GM21619 (cell line): ENCODE data around the gene CD300LG.
"Not testable (repeated sequence)": the region's sequence is repeated elsewhere in the genome, so short reads cannot be mapped to it uniquely, and the experiment has no call there.

Experiments
- ATAC-seq: cut with Tn5 transposase; IDR thresholded peaks from one replicate; pipeline ENCODE4 v1.9.1; 2021; ENCODE audit not compliant: unreplicated experiment

CD300LG gene

DNA sequence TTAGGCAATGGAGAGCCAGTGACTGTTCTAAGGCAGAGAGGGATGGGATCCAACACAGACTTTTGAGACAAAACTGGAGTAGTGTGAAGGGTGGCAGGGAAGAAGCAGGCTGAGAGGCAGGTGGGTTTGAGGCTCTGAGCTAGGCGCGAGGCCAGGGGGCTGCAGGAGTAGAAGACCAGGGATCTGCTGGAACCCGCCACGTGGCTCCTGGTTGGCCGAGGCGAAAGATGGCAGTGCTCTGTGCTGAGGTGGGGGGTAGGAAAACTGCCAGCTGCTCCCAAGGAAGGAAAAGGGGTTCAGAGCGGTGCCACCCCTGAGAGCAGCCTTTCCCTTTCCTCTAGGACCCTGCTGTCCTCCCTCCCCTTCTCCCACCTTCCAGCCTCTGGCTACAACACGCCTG, 5.6 kb downstream of the CD300LG start:
- ATAC-seq, result no peak

GRCh38 chr17:43853546-43853945, 6.6 kb downstream of the CD300LG start:
- no peak for ATAC-seq

- no peak for ATAC-seq
These were observed 7.5 kb downstream of the CD300LG start for GRCh38 chr17:43854498-43854897.

DNA sequence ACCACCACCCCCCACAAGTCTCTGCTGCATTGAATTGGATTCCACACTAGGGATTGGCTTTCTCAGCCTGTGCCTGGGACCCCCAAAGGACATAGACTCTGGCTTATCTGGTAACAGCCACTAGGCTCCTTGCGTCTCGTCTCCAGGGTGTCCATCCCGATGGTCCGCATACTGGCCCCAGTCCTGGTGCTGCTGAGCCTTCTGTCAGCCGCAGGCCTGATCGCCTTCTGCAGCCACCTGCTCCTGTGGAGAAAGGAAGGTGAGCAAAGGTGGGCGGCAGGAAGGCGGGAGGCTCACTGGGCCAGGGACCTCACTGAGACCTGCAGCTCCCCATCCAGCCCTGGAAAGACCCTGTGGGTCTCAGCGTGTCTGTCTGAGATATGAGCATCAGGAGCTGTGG, 8.1 kb downstream of the CD300LG start:
- ATAC-seq, result no peak

DNA sequence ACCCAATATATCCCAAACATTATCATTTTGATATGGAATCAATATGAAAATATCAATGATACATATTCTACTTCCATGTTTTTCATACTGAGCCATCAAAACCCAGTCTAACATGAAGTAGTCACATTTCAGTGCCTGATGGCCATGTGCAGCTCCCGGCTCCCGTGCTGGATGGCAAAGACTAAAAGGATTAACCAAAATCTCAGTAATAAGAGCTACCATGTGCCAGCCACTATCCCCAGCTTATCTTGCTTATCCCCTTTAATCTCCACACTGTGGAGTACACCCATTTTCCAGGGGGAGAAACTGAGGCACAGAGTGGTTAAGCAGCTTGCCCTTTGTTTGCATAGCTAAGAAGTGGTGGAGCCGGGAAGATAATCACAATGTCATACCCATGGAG, 9.2 kb downstream of the CD300LG start:
- ATAC-seq, result no peak

GRCh38 chr17:43857141-43857540, 10.2 kb downstream of the CD300LG start:
- no peak for ATAC-seq

- no peak for ATAC-seq
These were observed 11.1 kb downstream of the CD300LG start for GRCh38 chr17:43857957-43858600.

DNA sequence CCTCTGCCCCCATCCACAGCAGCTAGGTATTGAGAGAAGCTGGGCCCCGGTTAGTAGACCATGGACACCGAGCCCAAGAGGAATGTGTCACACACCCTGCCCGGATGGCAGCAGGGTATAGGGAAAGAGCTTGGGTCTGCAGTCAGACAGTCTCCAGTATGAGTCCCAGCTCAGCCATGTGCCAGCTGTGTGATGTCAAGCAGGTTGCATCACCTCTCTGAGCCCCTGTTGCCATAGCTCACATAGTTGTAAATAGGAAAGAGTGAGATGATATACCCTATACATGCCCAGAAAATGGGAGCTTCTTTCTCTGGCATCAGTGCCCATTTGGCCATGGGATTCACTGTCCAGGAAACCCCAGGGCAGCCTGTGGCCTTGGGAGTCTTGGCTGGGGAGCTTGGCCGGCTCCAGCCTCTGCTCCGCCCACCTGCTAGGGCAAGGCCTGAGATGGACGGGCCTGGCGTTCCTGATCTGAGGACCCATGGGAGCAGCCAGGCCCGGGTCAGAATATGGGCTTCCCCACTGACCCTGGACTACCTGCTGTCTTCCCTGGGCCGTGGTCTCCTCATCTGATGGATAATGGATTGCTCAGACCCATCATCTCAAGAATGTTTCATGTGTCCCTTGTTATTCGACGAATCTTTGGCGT, 13.2 kb downstream of the CD300LG start:
- ATAC-seq, result no peak

DNA sequence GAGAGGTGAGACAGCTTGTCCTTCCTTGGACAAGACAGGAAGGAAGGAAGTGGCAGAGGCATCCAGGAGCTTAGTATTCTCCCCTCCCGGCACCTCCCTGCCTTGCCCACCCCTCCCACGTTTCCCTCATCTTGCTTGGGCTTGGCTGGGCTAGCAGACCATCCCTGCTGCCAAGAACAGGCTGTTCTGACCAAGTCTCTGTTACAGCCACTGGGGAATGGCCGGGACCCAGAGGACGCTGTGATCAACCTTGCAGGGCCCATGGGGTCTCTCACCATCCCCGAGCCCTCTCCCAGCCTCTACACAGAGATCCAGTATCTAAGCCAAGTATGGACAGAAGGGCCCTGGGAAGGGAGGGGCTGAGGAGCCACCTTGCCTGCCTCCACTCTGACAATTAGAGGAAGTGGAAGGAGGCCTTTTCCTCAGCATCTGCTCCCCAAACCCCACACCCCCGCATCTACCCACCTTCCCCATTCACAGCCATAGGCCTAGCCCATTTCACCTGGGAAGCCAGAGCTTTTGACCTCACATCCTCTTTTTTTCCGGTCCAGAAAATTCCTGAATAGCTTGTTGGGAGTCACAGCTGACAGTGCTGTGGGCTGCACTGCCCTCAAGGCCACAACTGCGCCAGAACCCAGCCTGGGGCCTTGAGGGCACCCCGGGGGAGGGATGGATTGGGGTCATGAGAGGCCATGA, 14.1 kb downstream of the CD300LG start:
- no peak for ATAC-seq

- no peak for ATAC-seq
These were observed 15.0 kb downstream of the CD300LG start for GRCh38 chr17:43861960-43862359.

GRCh38 chr17:43864161-43864984, 17.4 kb downstream of the CD300LG start:
- no peak for ATAC-seq

DNA sequence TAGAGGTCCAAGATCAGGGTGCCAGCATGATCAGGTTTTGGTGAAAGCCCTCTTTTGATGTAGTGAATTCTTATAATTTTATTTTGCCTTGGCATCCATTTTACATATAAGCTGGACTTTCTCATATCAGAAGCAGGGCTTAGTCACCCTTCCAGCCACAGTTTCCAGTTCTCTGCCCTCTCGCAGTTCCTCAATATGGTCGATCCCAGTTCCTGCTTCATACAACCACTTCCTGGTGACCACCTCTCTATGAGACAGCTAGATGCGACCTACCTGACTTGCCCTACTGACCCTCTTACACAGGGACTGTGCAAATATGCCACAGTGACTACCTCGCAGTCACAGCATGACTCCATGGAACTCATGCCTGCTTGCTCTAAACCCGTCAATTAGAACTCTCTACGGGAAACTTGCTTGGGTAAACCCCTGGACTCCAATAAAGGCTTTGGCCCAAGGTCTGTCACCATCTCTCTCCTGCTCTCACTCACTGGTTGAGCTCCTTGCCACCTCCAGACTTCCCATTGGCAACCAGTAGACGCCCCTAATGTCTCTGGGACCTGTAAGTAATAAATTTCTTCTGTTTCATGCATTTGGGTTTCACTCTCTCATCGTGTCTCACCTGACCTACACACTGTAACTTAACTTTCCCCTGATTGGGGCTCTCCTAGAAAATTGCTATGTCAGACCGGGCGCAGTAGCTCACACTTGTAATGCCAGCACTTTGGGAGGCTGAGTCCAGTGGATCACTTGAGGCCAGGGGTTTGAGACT, 21.4 kb downstream of the CD300LG start:
- ATAC-seq, result no peak

- ATAC-seq, result not testable (repeated sequence)
These were observed 22.1 kb downstream of the CD300LG start for GRCh38 chr17:43869031-43869430.

GRCh38 chr17:43871946-43872690, 25.1 kb downstream of the CD300LG start:
- no peak for ATAC-seq

- ATAC-seq, result no peak
These were observed 26.1 kb downstream of the CD300LG start for GRCh38 chr17:43873091-43873490.

DNA sequence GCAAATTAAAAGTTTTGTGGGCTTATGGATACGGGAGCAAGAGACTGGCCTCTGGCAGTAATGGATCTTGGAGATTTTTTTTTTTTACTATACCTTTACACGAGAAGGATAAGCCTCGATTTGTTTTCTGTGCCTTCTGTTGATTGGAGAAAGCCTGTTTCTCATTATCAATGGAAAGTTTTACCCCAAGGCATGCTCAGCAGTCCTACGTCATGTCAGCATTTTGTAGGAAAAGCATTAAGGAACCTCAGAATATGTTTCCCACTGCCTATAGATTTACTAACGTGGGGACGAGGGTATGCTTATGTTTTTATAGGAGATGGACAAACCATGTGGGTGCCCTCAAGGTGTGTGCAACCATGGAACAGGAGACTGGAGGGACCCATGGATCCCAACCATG, 26.8 kb downstream of the CD300LG start:
- no peak for ATAC-seq

GRCh38 chr17:43874293-43874692, 27.3 kb downstream of the CD300LG start:
- no peak for ATAC-seq

DNA sequence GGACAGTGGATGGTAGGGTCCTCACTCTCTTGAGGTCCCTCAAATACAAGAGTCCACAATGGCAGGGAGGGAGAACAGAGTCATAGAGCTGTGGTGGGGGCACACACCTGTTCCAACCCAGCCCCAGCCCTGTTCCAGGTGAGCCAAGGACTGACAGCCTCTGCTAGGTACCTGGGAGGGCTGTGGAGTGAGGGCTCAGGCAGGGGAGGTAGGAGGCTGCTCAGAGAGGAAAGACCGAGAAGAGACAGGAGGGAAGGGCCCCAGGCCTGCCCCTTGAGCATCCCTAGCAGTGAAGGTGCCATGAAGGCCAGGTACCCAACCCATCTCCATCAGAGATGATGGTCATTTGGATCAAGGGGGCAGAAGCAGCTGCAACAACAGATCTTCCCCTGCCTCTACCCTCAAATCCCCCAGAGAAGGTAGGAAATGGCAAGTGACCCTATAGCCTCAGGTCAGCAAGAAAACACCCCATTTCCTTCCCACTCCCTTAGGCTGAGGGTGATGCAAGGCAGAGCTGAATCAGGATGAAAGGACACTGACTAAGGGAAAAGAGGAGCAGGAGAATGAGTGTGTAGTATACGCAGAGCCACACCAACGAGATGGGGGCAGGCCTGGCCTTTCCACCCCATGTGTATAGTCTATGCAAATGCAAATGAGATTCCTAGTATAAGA, 28.6 kb downstream of the CD300LG start:
- ATAC-seq, result no peak

DNA sequence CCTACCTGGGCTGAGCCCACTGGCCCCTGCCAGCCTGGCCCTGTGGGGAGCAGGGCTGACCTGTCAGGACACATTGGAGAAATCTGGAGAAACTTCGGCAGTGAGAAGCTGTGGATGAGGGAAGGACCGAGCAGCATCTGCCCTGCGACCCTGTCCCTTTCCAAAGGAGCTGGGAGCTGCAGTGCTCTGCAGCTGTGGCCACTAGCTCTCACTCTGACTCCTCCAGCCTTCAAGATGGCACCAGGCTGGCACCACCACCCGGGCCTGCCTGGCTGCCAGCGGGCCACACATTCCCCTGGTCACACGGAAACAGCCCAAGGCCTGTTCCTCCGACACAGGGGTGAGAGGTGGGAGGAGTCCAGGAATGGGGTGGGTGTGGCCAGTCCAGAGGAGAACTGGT, 30.1 kb downstream of the CD300LG start:
- no peak for ATAC-seq
